BLaER1 (cell line): ENCODE data around the gene ADM2.
"Not testable (repeated sequence)": the region's sequence is repeated elsewhere in the genome, so short reads cannot be mapped to it uniquely, and the experiment has no call there.

Source experiments
- H3K27ac ChIP-seq: shearing (Covaris generic); formaldehyde crosslinking; 2 replicates; pipeline ENCODE4 v1.8.1; 2022
- H3K27me3 ChIP-seq: shearing (Covaris generic); formaldehyde crosslinking; 2 replicates; pipeline ENCODE4 v1.8.1; 2022
- H3K36me3 ChIP-seq: shearing (Covaris generic); formaldehyde crosslinking; 2 replicates; pipeline ENCODE4 v1.8.1; 2022
- H3K4me1 ChIP-seq: shearing (Covaris generic); formaldehyde crosslinking; 2 replicates; pipeline ENCODE4 v1.8.1; 2022
- H3K4me2 ChIP-seq: shearing (Covaris generic); formaldehyde crosslinking; 2 replicates; pipeline ENCODE4 v1.8.1; 2022
- H3K4me3 ChIP-seq: shearing (Covaris generic); formaldehyde crosslinking; 2 replicates; pipeline ENCODE4 v1.8.1; 2022
- H3K9ac ChIP-seq: shearing (Covaris generic); formaldehyde crosslinking; 2 replicates; pipeline ENCODE4 v1.8.1; 2022
- H3K9me3 ChIP-seq: shearing (Covaris generic); formaldehyde crosslinking; 2 replicates; pipeline ENCODE4 v1.8.1; 2022
- H4K20me1 ChIP-seq: shearing (Covaris generic); formaldehyde crosslinking; 2 replicates; pipeline ENCODE4 v1.8.1; 2022
- Cebpa-rat ChIP-seq: shearing (Covaris generic); IDR thresholded peaks from 2 replicates; pipeline ENCODE4 v1.8.1; 2022

ADM2 gene, protein sequence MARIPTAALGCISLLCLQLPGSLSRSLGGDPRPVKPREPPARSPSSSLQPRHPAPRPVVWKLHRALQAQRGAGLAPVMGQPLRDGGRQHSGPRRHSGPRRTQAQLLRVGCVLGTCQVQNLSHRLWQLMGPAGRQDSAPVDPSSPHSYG

DNA sequence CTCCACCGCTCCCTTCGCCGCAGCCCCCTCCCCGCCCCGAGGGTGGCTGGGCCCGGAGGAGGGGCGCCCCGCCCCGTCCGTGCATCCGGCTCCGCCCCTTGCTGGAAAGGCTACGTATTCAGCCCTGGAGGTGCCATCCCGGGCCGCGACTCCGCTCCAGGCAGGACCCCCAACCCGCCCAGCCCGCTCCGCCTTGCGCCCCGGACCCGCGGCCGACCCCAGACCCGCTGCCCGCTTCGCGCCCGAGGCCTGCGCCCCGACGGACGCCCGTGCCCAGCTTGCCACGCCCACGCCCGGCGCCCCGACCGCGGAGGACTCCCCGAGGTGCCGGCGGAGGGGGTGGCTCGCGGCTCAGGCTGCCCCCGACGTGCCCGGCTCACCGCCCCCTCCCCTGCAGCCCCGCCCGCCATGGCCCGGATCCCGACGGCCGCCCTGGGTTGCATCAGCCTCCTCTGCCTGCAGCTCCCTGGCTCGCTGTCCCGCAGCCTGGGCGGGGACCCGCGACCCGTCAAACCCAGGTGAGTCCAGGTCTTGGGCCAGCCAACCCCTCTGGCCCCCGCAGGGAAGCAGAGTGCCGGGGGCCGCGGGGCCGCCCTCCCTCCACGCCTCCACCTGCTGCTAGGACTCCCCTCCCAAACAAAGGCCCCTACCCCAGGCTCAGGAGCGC, at the start of gene ADM2:
TSS of gene ADM2 (plus strand) at position 104 of the 667 bp plus-strand sequence. CDS start at position 409, 305 bp downstream.
- Histone ChIP-seq H3K9ac (peak within 1 kb of the TSS; percentile 81), H3K4me1 (peaks cover 91% of the 10 kb centered on the region), H3K4me2 (peak within 1 kb of the TSS; percentile 96), H3K27ac (peak within 1 kb of the TSS; percentile 88), H3K9me3 (no peaks in the 10 kb centered on the region), H4K20me1 (peaks cover 25% of the 10 kb centered on the region; the same call in 1 of the 2 replicates), H3K4me3 (peak within 1 kb of the TSS; percentile 74), H3K27me3 (peaks cover 40% of the 10 kb centered on the region), H3K36me3 (no peaks in the 10 kb centered on the region)
- no peak for TF ChIP-seq Cebpa-rat

DNA sequence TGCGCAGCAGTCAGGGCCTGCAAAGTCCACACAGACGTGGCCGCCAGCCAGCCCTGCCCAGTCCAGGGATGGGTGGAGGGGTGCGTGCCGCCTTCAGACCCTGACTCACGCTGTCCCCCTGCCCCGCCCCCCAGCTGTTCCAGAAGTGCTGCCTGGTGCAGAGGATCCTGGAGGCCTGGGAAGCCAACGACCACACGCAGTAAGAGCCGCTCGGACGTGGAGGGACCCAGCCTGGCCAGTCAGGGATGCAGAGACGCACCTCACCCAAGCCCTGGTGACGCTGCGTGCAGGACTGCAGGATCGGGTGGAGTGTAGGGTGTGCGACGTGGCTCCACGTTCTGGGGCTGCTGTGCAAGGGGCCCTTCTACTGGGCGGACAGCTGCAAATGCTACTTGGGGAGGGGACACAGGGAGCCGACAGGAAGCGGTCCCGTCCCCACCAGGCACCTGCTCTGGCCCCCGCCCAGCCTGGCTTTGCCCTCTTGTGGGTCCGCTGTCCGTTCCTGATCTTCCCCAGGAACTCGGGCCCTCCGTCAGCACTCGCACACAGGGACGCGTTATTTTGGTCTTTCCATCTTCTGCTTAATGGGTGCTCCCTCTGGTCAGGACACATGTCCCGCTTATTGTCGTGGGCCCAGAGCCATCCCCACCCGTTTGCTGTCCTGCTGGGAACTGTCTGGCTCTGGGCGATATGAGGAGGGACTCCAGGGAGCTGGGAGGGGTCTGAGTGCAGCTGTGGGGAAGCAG, 49.0 kb upstream of the ADM2 start:
- Histone ChIP-seq H4K20me1 (peaks cover 40% of the 10 kb centered on the region), H3K36me3 (peaks cover 65% of the 10 kb centered on the region), H3K4me3 (no peak overlapping the region), H3K27ac (no peak overlapping the region), H3K4me1 (peaks cover 27% of the 10 kb centered on the region), H3K9me3 (no peaks in the 10 kb centered on the region), H3K27me3 (no peaks in the 10 kb centered on the region), H3K4me2 (no peak overlapping the region), H3K9ac (no peak overlapping the region)
- no peak for TF ChIP-seq Cebpa-rat

DNA sequence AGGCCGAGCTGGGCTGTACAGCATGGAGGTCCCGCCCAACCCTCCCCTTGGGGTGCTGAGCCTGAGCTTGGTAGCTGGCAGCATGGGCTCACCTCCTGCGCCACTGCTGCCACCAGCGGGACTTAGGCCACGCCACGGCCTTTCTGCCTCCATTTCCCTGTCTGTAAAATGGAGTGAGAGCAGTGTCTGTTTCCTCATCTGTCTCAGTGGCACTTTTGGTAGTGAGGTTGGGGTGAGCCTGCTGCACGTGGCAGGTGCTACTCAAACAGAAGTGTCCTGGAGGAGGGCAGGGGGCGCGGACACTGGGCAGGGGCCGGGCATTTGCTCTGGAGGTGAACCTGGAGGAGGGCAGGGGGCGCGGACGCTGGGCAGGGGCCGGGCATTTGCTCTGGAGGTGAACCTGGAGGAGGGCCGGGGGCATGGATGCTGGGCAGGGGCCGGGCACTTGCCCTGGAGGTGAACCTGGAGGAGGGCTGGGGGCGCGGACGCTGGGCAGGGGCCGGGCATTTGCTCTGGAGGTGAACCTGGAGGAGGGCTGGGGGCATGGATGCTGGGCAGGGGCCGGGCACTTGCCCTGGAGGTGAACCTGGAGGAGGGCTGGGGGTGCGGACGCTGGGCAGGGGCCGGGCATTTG, 48.3 kb upstream of the ADM2 start:
- Histone ChIP-seq H3K36me3 (peaks cover 65% of the 10 kb centered on the region), H3K4me1 (peaks cover 34% of the 10 kb centered on the region), H4K20me1 (peaks cover 46% of the 10 kb centered on the region)
- H3K27me3 ChIP-seq, H3K27ac ChIP-seq, H3K4me2 ChIP-seq, H3K4me3 ChIP-seq, H3K9ac ChIP-seq, H3K9me3 ChIP-seq: not testable (repeated sequence)

DNA sequence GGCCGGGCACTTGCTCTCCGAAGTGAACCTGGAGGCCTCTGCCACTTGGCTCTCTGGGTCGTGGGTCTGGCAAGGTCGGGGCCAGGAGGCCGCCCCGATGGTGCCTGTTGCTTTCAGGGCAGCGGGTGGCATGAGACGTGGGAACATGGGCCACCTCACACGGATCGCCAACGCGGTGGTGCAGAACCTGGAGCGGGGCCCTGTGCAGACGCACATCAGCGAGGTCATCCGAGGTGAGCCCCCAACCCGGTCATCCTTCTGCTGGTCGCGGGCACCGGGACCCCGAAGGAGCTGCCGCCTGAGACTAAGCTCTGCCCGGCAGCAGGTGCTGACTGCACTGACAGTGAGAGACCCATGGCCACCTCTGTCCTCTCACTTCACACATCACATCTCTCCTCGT, 46.5 kb upstream of the ADM2 start:
- Histone ChIP-seq H3K9me3 (no peaks in the 10 kb centered on the region), H3K36me3 (peaks cover 65% of the 10 kb centered on the region), H4K20me1 (peaks cover 61% of the 10 kb centered on the region), H3K9ac (no peak overlapping the region), H3K27ac (peak overlapping the region; percentile 89), H3K27me3 (no peaks in the 10 kb centered on the region), H3K4me3 (no peak overlapping the region), H3K4me2 (peak overlapping the region; percentile 97), H3K4me1 (peaks cover 53% of the 10 kb centered on the region)
- TF ChIP-seq Cebpa-rat = no peak

DNA sequence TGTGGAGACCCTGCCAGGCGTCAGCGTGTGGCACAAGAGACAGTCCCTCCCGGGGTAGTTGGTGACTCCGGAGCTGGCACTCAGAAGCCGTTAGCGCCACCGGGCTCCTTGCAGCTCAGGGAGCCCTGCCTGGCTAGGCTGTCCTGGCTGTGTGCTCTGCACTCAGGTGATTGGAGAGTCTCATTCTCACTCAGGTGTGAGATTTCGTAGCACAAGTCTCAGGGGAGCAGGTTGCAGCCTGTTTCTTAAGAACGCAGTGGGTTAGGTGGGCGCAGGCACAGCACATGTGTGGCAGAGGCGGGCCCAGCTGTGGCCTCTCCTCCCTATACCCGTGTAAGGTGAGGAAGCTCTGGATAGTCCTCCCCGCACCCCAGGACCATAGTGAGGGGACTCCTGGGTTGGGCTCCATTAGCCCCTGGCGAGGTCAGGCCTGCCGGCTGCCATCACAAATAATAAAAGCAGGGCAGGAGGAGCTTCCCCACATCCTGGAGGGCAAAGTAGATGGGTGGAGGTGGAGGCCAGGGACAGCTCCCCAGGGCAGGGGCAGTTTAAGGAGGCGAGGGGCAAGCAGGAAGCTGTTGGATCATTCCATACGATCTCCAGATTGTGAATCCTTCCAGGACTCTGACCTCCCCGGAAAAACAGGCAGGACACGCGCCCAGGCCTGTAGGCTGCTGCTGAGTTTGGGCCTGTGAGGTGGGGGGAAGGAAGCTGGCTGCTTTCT, 45.9 kb upstream of the ADM2 start:
- H3K4me3 ChIP-seq = peak overlapping the region; percentile 45; the same call in 1 of the 2 replicates
- H3K9me3 ChIP-seq = no peaks in the 10 kb centered on the region
- no peak for TF ChIP-seq Cebpa-rat
- peaks cover 61% of the 10 kb centered on the region for H4K20me1 ChIP-seq
- H3K4me1 ChIP-seq = peaks cover 59% of the 10 kb centered on the region
- no peaks in the 10 kb centered on the region for H3K27me3 ChIP-seq
- peaks cover 65% of the 10 kb centered on the region for H3K36me3 ChIP-seq
- peak overlapping the region; percentile 59 for H3K9ac ChIP-seq
- peak overlapping the region; percentile 97 for H3K4me2 ChIP-seq
- peak overlapping the region; percentile 89 for H3K27ac ChIP-seq

DNA sequence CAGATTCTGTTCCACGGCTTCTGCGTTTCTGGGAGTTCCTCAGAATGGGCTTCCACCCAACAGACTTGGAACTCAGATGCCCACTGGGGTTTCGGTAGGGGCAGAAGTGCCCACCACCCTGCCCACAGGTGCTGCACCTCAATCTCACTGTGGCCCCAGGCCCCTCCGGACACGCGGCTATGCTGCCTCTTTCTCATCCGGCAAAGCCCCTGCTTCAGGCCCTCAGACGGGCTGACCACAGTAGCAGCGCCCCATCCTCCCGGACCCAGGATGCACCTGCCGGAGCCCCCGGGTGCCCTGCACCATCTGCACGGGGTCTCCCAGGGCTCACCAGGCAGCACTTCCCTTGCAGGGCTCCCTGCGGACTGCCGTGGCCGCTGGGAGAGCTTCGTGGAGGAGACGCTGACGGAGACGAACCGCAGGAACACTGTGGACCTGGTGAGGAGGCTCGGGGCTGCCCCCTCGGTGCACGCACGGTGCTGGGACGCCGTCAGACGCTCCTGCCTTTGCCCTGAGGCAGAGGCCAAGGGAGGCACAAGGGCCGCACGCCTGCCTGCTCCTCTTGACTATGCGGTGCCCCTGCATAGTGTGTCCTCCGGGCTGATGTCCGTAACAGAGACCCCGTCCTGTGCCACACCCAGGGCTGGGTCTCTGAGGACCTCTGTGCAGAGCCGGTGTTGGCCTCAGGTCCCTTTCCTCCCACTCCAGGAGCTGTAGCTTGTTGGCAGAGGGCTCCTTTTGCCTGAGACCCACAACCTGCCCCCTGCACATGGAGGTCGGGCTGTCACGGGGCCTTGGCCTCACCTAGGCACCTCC, 45.1 kb upstream of the ADM2 start:
- Histone ChIP-seq H3K27ac (peak overlapping the region; percentile 89), H3K9ac (peak overlapping the region; percentile 59), H3K4me3 (peak overlapping the region; percentile 45), H3K36me3 (peaks cover 65% of the 10 kb centered on the region), H3K4me1 (peaks cover 66% of the 10 kb centered on the region), H4K20me1 (peaks cover 58% of the 10 kb centered on the region), H3K27me3 (no peaks in the 10 kb centered on the region), H3K4me2 (peak overlapping the region; percentile 97), H3K9me3 (no peaks in the 10 kb centered on the region)
- no peak for TF ChIP-seq Cebpa-rat

DNA sequence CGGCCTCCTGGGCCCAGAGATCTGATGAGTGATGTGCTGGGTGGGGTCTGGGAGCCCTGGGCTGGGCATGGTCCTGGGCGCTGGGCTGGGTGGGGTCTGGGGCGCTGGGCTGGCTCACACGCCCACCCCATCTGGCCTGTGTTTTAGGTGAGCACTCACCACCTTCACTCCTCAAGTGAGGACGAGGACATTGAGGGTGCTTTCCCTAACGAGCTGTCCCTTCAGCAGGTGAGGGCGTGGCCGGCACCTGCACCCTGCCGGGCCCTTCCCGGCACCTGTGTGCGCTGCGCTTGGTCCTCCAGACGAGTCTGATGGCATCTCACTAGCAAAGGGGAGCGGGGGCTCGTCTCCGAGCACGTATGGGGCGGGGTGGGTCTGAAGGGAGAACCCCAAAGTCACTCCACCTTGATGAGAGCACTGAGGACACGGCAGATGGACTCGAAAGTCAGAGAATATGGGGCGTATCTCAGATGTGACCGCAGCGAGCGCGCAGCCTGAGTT, 44.5 kb upstream of the ADM2 start:
- no peak for TF ChIP-seq Cebpa-rat
- Histone ChIP-seq H3K4me1 (peaks cover 73% of the 10 kb centered on the region), H3K36me3 (peaks cover 65% of the 10 kb centered on the region), H3K27me3 (no peaks in the 10 kb centered on the region), H3K27ac (peak overlapping the region; percentile 89), H3K4me2 (peak overlapping the region; percentile 97), H3K9me3 (no peaks in the 10 kb centered on the region), H3K4me3 (peak overlapping the region; percentile 45), H3K9ac (peak overlapping the region; percentile 59), H4K20me1 (peaks cover 51% of the 10 kb centered on the region)

DNA sequence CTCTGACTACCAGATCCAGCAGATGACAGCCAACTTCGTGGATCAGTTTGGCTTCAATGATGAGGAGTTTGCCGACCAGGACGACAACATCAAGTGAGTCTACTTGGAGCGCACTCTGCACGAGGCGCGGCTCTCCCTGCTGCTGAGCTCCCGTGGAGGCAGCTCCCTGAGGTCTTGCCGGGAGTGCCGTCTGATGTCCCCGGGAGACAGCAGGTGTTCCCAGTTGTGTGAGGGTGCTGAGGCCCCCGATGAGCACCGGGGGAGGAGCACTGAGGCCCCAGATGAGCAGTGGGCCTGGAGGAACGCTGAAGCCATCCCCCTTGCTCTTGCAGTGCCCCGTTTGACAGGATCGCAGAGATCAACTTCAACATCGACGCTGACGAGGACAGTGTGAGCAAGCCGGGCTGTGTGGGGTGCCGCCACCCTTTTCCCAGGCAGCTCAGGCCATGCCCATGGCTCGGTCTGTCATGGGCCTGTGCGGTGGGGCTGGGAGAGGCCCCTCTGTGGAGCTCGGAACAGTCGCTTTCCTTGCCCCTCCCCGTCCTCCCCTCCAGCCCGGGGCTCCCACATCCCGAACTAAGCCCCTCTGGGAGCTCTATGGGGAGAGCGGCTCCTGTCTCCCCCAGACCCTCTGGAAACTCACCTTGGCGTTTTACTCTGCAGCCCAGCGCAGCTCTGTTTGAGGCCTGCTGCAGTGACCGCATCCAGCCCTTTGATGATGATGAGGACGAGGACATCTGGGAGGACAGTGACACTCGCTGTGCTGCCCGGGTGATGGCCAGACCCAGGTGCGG, 43.6 kb upstream of the ADM2 start:
- peaks cover 78% of the 10 kb centered on the region for H3K4me1 ChIP-seq
- H3K4me3 ChIP-seq = no peak overlapping the region
- H3K4me2 ChIP-seq = peak overlapping the region; percentile 97
- H4K20me1 ChIP-seq = peaks cover 45% of the 10 kb centered on the region
- no peaks in the 10 kb centered on the region for H3K27me3 ChIP-seq
- no peak for TF ChIP-seq Cebpa-rat
- H3K36me3 ChIP-seq = peaks cover 59% of the 10 kb centered on the region
- H3K27ac ChIP-seq = no peak overlapping the region
- no peak overlapping the region for H3K9ac ChIP-seq
- H3K9me3 ChIP-seq = no peaks in the 10 kb centered on the region
